ENCODE data around the gene SFTPD. TPM values are rescaled to one million over a fixed set of nuclear protein-coding genes. Genes with fewer than 3 reads are reported as not detected.

The SFTPD gene
- total and polyA plus RNA-seq, 12 donors = 0.22 to 2.2 (median 0.79) TPM; not detected in 1

DNA sequence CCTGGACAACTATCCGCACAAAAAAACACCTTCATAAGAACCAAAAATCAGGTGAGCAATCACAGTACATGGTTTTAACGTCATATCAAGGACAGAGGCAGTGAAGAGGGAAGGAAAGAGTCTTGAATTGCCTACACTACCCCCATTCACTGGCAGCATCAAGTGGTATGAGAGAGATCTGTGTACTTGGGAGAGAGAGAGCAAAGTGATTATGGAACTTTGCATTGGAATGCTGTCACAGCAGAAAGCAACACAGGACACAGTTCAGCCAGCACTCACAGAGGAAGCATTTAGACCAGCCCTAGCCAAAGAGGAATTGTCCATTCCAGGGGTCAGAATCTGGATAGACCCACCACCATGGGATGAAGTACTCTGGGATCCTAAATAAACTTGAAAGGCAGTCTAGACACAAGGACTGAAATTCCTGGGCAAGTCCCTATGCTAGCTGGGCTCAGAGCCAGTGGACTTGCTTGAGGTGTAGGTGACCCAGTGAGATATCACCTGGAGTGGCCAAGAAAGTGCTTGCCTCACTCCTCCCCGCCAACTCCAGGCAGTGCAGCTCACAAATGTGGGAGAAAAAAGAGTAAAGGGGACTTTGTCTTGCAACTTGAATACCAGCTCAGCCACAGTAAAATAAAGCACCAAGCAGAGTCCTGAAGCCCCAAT, 30.5 kb upstream of the SFTPD start:
- Histone ChIP-seq H3K4me1 (peaks cover 0 to 34% (median 12%) of the 10 kb centered on the region in 9 donors), H3K27ac (peak overlapping the region in 3 of 10 donors; percentile 26 to 91 (median 87)), H3K9me3 (peaks cover 0 to 5% (median 0%) of the 10 kb centered on the region in 11 donors), H3K4me3 (no peak overlapping the region), H3K27me3 (peaks cover 0 to 53% (median 7%) of the 10 kb centered on the region in 7 donors), H3K36me3 (no peaks in the 10 kb centered on the region)
- peak in 1 of 8 donors; percentile 37 for ATAC-seq
- 64 to 86% methylated on average over 3 of the region's 3 CpGs for WGBS, 2 donors
- no peak for DNase-seq
- intact Hi-C loops (cut with DNase I) = no loop called here
- TF ChIP-seq, protein P1, sequence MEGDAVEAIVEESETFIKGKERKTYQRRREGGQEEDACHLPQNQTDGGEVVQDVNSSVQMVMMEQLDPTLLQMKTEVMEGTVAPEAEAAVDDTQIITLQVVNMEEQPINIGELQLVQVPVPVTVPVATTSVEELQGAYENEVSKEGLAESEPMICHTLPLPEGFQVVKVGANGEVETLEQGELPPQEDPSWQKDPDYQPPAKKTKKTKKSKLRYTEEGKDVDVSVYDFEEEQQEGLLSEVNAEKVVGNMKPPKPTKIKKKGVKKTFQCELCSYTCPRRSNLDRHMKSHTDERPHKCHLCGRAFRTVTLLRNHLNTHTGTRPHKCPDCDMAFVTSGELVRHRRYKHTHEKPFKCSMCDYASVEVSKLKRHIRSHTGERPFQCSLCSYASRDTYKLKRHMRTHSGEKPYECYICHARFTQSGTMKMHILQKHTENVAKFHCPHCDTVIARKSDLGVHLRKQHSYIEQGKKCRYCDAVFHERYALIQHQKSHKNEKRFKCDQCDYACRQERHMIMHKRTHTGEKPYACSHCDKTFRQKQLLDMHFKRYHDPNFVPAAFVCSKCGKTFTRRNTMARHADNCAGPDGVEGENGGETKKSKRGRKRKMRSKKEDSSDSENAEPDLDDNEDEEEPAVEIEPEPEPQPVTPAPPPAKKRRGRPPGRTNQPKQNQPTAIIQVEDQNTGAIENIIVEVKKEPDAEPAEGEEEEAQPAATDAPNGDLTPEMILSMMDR (IDR thresholded peaks at IDR 0.05) = no peak

DNA sequence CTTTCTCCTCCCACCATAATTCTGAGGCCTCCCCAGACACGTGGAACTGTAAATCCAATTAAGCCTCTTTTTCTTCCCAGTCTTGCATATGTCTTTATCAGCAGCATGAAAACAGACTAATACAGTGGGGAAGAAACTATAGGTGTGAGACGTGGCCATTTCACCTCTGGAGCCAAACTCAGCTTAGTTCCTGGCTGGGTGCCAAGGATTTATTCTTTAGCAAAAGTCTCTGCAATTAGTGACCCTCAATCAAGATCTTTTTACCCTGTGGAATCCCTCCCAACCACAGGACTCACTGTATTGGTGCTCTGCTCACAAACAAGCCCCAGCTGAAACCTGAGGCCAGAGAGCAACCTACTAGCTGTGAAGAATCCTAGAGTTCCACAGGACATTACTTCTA, 28.1 kb upstream of the SFTPD start:
- Histone ChIP-seq H3K4me1 (peaks cover 0 to 23% (median 6%) of the 10 kb centered on the region in 9 donors), H3K4me3 (no peak overlapping the region), H3K9me3 (peaks cover 0 to 5% (median 0%) of the 10 kb centered on the region in 11 donors), H3K27me3 (peaks cover 0 to 29% (median 0%) of the 10 kb centered on the region in 7 donors), H3K27ac (no peak overlapping the region), H3K36me3 (no peaks in the 10 kb centered on the region)
- WGBS, 2 donors = 69 to 78% methylated on average over 2 of the region's 2 CpGs
- ATAC-seq (no peak), DNase-seq (no peak)
- intact Hi-C loops (cut with DNase I) = no loop called here
- TF ChIP-seq, protein P1 (IDR thresholded peaks at IDR 0.05) = no peak

DNA sequence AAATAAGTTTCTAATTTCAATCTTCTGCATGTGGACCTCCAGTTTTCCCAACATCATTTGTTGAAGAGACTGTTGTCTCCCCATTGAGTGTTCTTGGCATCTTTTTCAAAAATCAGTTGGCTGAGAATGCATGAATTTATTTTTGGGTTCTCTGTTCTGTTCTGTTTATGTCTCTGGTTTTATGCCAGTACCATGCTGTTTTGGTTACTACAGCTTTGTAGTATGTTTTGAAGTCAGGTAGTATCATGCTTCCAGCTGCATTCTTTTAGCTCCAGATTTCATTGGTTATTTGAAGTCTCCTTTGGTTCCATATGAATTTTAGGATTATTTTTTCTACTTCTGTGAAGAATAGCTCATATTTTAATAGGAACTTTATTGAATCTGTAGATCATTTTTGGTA, 21.2 kb upstream of the SFTPD start:
- Histone ChIP-seq H3K36me3 (no peaks in the 10 kb centered on the region), H3K4me3 (no peak overlapping the region), H3K9me3 (peaks cover 0 to 22% (median 0%) of the 10 kb centered on the region in 11 donors), H3K27ac (no peak overlapping the region), H3K4me1 (no peaks in the 10 kb centered on the region), H3K27me3 (no peaks in the 10 kb centered on the region)
- ATAC-seq (no peak), DNase-seq (no peak)
- intact Hi-C loops (cut with DNase I) = no loop called here
- TF ChIP-seq, protein P1 (IDR thresholded peaks at IDR 0.05) = no peak

DNA sequence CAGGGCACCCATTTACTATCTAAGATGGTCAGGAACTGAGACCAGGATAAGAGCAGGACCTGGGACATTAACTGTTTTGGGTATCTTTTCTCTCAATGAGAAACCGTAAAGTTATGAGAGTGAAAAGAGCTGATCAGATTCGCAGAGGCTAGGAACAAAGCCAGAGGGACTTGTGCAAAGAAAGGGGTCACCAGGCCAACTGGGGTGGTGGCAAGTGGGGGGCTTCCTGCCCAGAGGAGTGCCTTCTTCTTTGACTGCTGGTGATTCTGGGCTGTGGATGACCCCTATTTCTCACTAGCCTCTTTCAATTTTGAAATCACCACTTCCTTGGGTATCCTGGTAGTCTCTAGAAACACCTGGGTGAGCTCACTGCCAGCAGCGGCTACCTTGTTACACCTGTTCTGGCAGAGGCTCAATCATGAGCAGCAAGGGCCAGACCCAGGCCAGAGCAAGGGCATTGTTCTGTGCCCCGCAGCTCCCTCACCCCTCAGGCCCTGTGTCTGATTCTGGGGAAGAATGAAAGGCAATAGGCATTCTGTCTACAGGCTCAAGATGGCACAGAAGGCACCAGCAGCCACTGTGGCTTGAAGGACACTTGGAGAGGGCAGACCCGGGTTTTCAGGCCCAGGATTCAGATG, 999 bp downstream of the SFTPD start:
- no peaks in the 10 kb centered on the region for H3K4me1 ChIP-seq
- peaks cover 0 to 4% (median 0%) of the 10 kb centered on the region in 7 donors for H3K27me3 ChIP-seq
- peaks cover 0 to 25% (median 3%) of the 10 kb centered on the region in 11 donors for H3K9me3 ChIP-seq
- no peak for DNase-seq
- H3K27ac ChIP-seq = no peak overlapping the region
- TF ChIP-seq, protein P1 (IDR thresholded peaks at IDR 0.05) = no peak
- H3K36me3 ChIP-seq = peaks cover 0 to 3% (median 0%) of the 10 kb centered on the region in 9 donors
- H3K4me3 ChIP-seq = no peak overlapping the region
- WGBS, 2 donors = 81 to 82% methylated on average over 5 of the region's 5 CpGs
- ATAC-seq = no peak
- intact Hi-C loops (cut with DNase I) = no loop called here
